Type B pancreatic cell (in vitro differentiated cells): ENCODE measurements around the gene TXNDC17. TPM values are rescaled to one million over a fixed set of nuclear protein-coding genes. Genes with fewer than 3 reads are reported as not detected.

ENCODE experiments used
- DNase-seq: peaks from one replicate; pipeline ENCODE4 v3.0.0; 2021; ENCODE audit warnings: mixed read lengths; ENCODE audit not compliant: unreplicated experiment; ENCODE audit errors: extremely low spot score
- H3K27ac Mint-ChIP-seq: 2 replicates; pipeline ENCODE4 v1.8.0; 2021; ENCODE audit warnings: mild to moderate bottlenecking, mixed read lengths
- H3K27me3 Mint-ChIP-seq: 2 replicates; pipeline ENCODE4 v1.8.0; 2021; ENCODE audit warnings: mixed read lengths
- H3K36me3 Mint-ChIP-seq: 2 replicates; pipeline ENCODE4 v1.8.0; 2021; ENCODE audit warnings: mixed read lengths
- H3K4me1 Mint-ChIP-seq: one replicate; pipeline ENCODE4 v1.8.0; 2021; ENCODE audit warnings: mixed read lengths; ENCODE audit not compliant: unreplicated experiment
- H3K4me3 Mint-ChIP-seq: 2 replicates; pipeline ENCODE4 v1.8.0; 2021; ENCODE audit warnings: mild to moderate bottlenecking, mixed read lengths
- H3K9me3 Mint-ChIP-seq: 2 replicates; pipeline ENCODE4 v1.8.0; 2021; ENCODE audit warnings: mixed read lengths
- CTCF ChIP-seq: fragments of 200-600 bp; sonication (generic); conservative IDR thresholded peaks from 2 replicates; pipeline ENCODE4 v1.5.0; 2021; ENCODE audit warnings: antibody characterized with exemption, mild to moderate bottlenecking
- total RNA-seq: library from RNA; stranded (reverse); gene quantifications from 2 replicates; pipeline ENCODE4 v1.2.1, GENCODE V29; 2021; ENCODE audit warnings: low replicate concordance

The TXNDC17 gene
- total RNA-seq, 1 donor from 2014 or later = 83.2 TPM

GRCh38 chr17:6671431-6671830, 30.6 kb downstream of the TXNDC17 start:
- TF ChIP-seq CTCF = no peak
- Mint-ChIP-seq H3K36me3 (no peaks in the 10 kb centered on the region), H3K9me3 (no peaks in the 10 kb centered on the region), H3K27ac (no peak overlapping the region), H3K27me3 (peaks cover 27% of the 10 kb centered on the region), H3K4me1 (no peaks in the 10 kb centered on the region), H3K4me3 (no peak overlapping the region)
- no peak for DNase-seq

GRCh38 chr17:6674586-6674985, 33.7 kb downstream of the TXNDC17 start:
- Mint-ChIP-seq H3K36me3 (no peaks in the 10 kb centered on the region), H3K4me3 (no peak overlapping the region), H3K27me3 (peaks cover 18% of the 10 kb centered on the region), H3K9me3 (no peaks in the 10 kb centered on the region), H3K4me1 (no peaks in the 10 kb centered on the region), H3K27ac (no peak overlapping the region)
- TF ChIP-seq CTCF = no peak
- no peak for DNase-seq

- no peaks in the 10 kb centered on the region for H3K36me3 Mint-ChIP-seq
- peaks cover 18% of the 10 kb centered on the region for H3K27me3 Mint-ChIP-seq
- TF ChIP-seq CTCF = no peak
- no peak overlapping the region for H3K27ac Mint-ChIP-seq
- no peak for DNase-seq
- no peaks in the 10 kb centered on the region for H3K4me1 Mint-ChIP-seq
- H3K4me3 Mint-ChIP-seq = no peak overlapping the region
- no peaks in the 10 kb centered on the region for H3K9me3 Mint-ChIP-seq
Observed at GRCh38 chr17:6675201-6675825, 34.5 kb downstream of the TXNDC17 start.

- Mint-ChIP-seq H3K4me1 (no peaks in the 10 kb centered on the region), H3K27ac (no peak overlapping the region), H3K27me3 (peaks cover 23% of the 10 kb centered on the region), H3K4me3 (no peak overlapping the region), H3K9me3 (no peaks in the 10 kb centered on the region), H3K36me3 (no peaks in the 10 kb centered on the region)
- no peak for DNase-seq
- no peak for TF ChIP-seq CTCF
Observed at GRCh38 chr17:6676802-6677157, 35.9 kb downstream of the TXNDC17 start.

- TF ChIP-seq CTCF = no peak
- no peaks in the 10 kb centered on the region for H3K4me1 Mint-ChIP-seq
- DNase-seq = no peak
- H3K27me3 Mint-ChIP-seq = peaks cover 23% of the 10 kb centered on the region
- no peak overlapping the region for H3K27ac Mint-ChIP-seq
- no peaks in the 10 kb centered on the region for H3K9me3 Mint-ChIP-seq
- no peak overlapping the region for H3K4me3 Mint-ChIP-seq
- no peaks in the 10 kb centered on the region for H3K36me3 Mint-ChIP-seq
Observed at GRCh38 chr17:6677158-6677831, 36.4 kb downstream of the TXNDC17 start.
